HG03025 (cell line): Measurements from ENCODE around the gene STAT1.

Experiments
- ATAC-seq: cut with Tn5 transposase; IDR thresholded peaks from one replicate; pipeline ENCODE4 v1.9.1; 2021; ENCODE audit warnings: mild to moderate bottlenecking, moderate library complexity; ENCODE audit not compliant: unreplicated experiment, low FRiP score

STAT1 gene

DNA sequence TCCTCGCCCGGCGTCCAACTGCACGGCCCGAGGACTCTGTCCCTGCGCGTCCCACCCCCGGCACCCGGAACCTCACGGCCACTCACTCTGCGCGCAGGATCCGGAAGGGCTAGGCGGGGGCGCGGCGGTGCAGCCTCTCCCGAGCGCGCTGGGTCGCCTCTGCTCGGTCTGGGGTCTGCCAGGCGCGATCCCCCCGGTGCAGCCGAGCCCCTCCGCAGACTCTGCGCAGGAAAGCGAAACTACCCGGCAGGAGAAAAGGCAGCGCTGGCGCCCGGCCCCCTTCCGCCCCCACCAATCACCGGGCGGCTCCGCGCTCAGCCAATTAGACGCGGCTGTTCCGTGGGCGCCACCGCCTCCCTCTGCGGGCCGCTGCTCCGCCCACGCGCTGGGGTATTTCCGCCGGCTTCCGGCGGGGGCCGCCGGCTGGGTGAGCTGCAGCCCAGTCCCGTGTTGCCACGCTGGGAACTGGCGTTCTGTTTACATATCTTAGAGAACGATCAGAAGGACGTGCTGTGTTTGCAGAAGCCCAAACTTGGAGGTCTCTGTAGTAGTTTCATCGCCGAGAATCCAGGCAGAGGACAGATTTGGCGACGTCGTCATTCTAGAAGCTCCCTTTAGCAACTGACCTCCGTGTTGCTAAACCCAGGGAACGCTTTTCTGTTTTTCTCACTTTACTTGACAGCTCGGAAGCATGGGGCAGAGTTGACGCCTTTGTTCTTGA is at the start of gene STAT1:
Gene STAT1 (minus strand): TSS at position 240 of the 721 bp plus-strand sequence. CDS start 4,168 bp downstream, outside the sequence.
- peak; percentile 81 for ATAC-seq

DNA sequence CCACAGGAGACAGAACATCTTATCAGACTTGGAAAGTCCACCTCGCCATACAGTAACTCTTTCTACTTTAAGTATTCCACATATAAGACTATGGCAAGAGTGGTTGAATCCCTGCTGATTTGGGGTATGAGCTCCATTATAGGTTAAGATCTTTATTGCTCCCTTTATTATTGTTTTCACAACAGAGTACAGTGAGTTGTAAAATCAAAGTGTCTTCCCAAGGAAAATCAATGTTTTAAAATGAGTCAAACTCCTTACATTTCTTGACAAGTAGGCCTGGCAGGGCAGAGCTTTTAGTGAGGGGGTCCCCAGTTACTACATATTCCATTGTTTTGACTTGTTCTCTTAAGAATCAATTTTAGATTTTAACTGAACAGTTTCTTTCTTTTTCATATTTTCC is 49.6 kb upstream of the STAT1 start:
- no peak for ATAC-seq

DNA sequence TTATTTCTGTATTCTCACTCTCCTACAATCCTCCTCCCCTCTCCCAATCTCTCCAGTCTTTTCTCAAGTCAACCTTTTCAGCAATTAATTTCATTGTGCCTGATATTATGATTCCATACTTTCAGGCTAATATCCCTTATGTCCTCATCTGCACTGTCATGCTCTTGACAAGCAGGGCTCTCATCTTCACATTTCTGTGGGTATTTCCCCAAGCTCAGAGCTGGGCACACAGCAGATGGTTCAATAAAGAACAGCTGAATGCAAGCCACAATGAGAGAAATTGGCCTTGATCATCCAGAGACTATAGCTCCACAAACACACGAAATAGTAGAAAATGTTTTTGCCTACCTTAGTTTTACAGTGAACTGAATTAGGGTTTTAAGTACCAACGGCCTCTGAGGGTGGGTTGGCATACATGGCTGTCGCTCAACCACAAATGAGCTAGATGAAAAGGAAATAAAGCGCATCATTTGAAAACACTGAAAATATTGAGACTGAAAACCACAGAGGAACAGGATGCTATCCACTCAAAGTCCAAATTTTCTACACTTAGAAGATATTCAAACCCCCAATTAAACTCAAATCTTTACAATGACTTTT is 47.5 kb upstream of the STAT1 start:
- ATAC-seq: no peak

DNA sequence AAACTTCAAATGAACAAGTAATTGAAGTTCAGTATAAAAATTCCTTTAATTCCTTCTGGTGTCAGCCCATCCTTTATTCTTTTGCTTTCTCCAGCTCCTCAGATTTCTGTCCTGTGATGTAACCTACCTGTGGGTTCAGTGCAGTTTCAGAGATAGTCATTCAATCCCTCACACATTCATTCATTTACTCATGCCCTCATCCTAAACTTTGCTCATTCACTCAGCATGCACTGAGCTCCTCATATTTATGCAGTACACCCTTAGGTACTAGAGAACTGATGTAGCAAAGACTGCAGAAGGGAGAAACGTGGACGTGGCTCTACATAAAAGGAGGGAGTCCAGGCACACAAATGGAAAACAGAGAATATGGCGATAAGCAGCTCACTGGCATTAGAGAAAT is 45.3 kb upstream of the STAT1 start:
- no peak for ATAC-seq

DNA sequence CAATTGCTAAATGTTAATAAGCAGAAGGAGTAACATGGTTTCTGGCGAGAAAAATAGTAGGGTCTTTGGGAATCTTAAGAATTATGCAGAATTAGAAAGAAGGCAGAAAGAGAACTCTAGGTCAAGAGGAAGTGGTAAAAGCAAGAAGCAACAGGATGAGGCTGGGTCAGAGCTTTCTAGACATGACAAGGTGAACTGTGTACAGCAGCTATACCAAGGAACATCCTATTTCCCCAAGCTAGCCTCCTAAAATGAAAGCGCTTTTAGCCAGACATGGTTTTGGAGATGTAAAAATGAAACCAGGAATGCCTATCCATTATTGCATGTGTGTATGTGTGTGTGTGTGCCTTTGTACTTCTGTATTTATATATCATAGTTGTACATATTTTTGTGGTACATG is 42.3 kb upstream of the STAT1 start:
- ATAC-seq: no peak

DNA sequence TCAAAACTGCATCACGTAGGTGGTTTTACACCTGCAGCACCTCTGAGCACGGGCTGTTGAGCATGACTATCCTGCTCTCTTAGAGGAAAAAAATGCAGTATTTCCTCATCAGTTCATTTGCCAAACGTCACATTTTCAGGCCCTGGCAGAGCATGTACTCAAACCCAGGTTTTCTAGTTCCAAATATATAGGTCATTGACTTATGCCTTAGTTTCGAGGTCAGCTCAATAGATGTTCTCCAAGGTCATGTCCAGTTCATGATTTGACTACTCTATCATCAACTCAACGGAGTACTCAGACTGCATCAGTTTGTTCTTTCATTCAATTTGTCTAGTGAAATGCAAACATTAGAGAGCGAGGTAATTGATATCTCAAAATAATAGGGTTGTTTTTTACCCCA is 39.3 kb upstream of the STAT1 start:
- ATAC-seq: no peak

DNA sequence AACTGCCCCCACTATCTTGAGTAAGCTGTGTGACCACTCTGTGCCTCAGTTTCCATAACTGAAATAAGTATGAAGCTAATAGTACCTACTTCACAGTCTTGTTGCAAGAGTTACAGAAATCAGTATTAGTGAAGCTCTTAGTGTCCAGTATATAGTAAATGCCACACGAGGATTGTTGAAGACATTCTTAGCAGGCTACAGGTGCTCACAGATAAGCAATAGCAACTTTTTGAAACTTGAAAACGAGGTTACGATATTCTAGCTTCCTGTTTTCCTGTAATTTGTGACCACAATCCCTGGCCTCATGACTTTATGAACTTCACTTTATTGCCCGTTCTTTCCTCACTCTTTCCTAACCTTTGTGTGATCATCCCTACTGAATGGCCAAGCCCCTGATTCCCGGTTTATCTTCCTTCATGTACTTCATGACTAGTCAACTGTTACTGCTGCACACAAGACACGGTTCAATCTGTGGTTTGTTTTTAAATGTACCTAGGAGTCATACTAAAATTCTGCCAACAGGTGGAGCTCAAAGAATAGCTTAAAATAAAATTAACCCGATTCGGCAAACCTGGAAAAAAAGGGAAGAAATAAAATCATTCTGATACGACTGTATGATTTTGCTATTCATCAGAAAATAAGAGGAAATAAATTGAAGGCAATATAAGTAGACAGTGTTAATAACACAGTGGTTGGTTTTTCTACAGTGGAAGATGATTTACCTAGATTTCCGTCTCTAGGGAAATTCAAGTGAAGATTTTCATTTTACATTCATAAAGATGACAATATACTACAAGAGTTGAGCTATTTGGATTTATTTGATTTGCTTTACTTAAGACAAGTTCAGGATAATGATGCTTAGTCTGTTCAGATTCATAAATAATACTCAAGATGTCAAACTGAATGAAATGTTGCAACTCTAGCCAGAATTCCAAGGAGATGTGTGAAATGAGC is 38.1 kb upstream of the STAT1 start:
- ATAC-seq: no peak

DNA sequence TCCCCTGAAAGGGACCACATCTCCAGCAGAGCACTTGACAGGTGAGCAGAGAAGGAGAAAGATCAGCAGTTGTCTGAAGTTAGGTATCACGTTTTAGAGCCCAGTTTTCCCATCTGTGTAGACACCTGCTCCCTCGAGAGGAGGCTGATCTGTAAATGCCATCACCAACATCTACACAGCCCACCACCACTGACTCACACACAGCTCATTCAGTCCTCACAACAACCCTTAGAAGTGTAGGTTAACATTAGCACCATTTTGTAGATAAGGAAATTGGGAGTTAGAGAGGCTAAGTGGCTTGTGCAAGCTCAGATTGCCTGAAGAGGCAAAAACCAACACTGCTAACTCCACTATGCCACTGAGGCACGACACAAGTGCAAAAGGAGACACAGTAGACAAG is 37.2 kb upstream of the STAT1 start:
- ATAC-seq: no peak

DNA sequence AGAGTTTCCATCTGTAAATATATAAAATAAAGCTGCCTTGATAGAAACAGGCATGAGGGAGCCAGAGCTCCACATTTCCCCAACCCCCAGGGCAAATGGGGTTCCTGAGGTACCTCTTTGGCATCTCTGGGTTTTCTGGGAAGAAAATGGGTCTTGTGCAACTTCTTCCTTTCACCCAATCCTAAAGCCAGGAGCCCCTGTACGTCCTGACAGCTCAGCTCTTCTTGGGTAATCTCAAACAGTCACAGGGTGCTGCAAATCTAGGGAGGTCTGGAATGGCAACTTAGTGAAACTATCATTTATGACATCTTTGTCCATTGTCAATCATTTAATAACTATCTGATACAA is 36.6 kb upstream of the STAT1 start:
- no peak for ATAC-seq

DNA sequence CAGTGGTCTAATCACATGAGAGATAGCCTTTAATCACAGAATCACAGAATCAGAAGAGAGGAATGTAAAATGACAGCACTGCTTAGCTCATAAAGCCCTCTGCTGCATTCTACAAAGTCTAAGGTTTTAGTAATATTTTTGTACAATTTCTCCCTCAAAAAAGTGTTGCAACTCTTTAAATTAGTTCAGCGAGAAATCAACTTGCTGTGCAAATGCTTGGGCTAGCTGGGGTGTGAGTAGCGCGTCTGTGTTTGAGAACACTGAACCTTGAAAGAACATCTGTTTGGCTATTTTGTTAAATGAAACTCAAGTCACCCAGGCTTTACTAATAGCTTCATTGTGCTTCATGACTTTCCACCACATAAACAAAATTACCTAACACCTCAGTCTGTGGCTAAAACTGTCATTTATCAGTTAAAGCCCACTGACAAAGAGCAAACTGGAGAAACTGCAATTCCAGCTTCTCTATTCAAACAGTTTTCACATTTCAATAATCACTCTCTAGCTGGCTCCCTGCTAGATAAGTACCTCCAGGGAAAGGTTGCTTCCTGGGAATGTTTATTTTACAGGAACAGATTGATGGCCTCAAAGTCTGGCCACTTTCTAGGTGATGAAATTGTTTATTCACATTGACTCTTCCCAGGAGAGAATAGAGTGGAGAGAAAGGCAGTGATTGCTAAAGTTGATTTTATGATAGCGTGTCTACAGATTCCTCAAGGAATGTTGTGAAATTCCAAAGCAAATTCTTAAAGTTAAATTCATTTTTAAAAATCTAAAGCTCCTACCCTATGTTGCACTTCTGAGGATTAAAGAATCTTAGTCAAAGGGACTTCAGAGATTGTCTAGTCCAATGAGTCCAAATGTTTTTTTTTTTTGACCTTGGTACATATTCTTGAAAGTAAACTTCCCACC is 36.0 kb upstream of the STAT1 start:
- ATAC-seq: peak; percentile 64

DNA sequence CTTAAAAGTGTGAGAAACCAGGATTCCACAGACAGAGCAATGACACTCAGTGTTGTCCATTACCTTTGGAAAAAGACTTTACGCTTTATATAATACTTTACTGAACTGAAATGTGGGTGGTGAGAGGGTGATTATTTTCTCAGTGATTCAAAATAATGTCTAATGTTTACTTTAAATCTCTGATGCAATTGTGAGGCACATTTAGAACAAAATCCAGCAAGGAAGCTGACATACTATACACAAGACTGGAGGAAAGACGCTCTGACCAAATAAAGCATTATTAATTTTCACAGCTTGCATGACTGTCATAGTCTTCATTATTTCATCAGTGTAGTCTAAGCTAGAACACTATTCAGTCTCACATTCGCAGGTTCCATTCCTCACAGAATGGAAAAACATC is 34.1 kb upstream of the STAT1 start:
- no peak for ATAC-seq

DNA sequence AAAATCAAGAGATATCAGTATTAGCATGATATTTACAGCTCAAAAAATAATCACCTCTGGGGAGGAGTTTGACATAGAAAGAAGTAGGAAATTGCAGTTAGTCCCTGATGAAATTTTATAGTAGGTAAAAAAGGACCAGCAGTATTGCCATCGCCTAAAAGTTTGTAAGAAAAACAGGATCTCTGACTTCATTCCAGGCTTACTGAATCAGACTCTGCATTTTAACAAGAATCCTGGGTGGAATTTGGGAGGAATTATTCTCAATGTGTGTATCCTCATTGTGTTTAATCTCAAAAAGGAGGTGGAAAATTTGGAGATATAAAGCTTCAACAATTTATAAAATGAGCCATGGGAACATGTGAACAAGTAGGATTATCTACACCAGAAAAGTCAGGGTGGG is 31.2 kb upstream of the STAT1 start:
- no peak for ATAC-seq

DNA sequence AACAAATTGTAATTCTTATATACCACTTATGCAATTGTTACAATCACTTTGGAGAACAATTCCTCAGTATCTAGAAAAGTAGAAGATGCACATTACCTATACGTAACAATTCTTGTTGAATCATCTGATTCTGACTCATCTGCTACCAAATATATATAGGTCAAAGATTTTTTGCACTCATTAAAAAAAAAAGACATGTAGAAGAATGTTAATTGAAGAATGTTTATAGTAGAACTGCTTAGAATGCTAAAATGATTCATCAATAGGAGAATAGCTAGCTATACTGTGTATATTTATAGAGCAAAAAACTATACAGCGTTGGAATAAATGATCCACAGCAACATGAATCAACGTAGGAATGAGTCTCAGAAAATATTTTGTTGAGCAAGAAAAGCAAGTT is 29.5 kb upstream of the STAT1 start:
- no peak for ATAC-seq

DNA sequence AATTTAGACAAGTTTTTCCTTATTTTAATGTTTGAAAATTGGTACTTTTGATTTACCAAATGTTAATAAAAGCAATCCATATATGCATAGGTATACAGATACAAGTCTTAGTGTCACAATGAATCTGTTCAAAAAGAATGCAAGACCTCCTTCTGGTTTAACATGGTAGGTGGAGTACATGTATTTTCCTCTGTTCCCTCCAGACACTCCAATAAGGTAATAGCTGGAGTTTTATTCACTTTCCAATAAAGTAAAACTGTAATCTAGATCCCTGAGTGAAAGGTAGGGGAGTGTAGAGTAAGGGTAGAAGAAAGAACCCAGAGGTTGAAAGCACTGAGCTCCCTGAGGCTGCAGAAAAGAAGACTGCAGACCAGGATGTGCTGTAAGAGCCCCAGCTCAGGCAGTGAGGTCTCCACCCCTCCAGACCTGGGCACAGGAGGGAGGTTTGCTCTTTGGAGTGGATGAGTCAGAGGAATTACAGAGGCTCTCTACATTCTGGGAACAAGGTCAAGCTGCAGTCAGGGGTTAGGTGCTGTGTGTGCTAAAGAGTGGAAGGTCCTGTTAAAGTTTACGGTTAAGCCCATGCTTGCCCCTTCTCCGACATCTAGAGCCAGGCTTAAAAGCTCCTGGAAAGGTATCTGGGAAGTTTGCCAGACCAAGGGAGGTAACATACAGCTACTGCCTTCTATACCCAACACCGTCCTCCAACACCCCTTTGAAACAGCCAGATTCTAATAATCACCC is 27.6 kb upstream of the STAT1 start:
- ATAC-seq: no peak

DNA sequence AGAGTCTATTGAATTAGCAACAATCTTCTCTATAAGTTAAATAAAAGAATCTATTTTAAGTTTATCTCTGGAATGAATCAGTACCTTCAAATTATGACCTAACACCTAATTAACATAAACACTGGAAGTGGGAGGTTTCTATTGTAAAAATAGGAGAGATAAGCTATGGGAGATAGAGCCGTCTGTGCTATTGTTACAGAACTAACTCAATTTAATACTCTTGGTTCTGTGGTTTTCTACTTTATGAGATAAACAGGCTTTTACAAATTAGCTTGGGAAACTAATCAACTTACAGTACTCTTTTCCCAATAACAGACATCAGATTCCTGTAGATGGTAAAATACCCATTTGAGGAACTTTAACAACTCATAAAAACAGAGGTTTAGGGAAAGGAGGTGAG is 25.6 kb upstream of the STAT1 start:
- ATAC-seq: no peak

DNA sequence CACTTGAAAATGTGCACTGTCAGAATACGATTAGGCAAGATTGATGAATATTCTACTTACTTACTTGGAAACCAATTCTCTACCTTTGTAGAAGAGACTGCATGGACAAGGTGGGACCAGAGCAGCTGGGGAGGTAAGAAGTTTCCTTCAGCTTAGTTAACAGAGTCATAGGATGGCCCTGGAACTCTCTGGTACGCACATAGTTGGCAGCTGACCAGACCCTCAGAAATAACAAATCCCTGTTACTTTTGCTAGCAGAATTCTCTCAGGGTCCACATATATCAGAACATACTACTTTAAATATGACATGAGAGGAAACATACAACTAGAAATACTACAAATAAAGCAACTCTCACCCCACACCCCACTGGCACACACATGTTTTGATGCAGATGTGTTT is 24.8 kb upstream of the STAT1 start:
- ATAC-seq: no peak

DNA sequence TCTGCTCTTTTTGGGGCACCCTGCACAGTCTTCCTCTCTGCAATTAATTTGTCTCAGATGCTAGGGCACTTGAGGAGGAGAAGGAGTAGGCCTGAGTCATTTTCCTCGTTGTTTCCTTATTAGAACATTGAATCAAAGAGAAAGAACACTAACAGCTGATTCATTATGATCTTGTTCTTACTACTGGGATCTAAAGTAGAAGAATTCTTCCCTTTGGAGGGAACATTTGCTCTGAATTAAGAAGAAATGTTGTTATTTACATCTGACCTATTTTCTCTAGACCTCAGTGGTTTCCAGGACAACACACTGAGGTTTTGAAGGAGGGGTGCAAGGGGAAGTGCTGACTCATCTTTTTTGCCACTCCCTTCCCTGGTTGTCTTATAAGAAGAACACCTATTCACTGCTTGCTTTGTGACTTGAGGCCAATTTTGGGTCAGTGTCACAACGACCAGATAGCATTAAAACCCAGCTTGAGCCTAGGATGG is 24.3 kb upstream of the STAT1 start:
- no peak for ATAC-seq

DNA sequence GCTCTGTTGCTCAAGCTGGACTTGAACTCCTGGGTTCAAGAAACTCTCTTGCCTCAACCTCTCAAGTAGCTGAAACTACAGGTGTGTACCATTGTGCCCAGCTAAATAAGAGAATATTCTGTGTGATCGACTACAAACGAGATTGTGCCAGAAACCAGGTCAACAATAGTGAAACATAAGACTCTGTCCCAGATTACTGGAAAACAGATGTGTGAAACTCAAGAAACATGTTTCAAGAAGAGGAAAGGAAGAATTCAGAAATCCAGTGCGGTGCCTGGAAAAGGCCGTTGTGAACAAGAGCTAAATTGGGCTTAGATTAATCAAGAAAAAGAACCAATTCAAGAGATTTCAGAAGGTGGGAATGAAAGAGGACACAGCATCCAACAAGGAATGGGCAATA is 23.4 kb upstream of the STAT1 start:
- no peak for ATAC-seq

DNA sequence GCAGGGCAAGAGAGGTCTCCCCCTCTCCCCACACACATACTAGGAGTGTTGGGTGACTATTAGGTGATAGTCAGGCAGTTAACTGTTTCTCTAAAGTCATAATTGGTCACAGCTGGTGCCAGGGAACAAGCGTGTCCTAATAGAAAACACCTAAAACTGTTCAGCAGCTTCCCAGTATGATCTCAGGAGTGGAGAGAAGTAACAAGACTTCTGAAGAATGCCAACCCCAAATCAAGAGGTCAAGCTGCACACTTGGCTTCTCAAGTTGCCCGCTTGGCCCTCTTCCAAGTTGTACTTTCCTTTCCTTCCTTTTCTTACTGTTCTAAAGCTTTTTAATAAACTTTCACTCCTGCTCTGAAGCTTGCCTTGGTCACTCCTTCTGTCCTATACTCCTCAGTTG is 22.4 kb upstream of the STAT1 start:
- ATAC-seq: no peak
